GM20000 (cell line): ENCODE measurements around the gene STX16.

Experiments
- DNase-seq: peaks from one replicate; pipeline ENCODE4 v3.0.0; 2012; ENCODE audit warnings: low spot score
- CTCF ChIP-seq: IDR thresholded peaks from 2 replicates; pipeline ENCODE4 v1.5.1; 2012; ENCODE audit warnings: mild to moderate bottlenecking, control low read depth; ENCODE audit errors: extremely low read depth, missing control alignments

Gene STX16

GRCh38 chr20:58651559-58651945 is 469 bp downstream of the STX16 start:
- DNase-seq, result no peak
- no peak for TF ChIP-seq CTCF

- DNase-seq, result peak; percentile 88
- TF ChIP-seq CTCF, result no peak
Measured at GRCh38 chr20:58651946-58652605, 993 bp downstream of the STX16 start.

- no peak for DNase-seq
- no peak for TF ChIP-seq CTCF
Measured at GRCh38 chr20:58652606-58653294, 1.7 kb downstream of the STX16 start.

- no peak for TF ChIP-seq CTCF
- no peak for DNase-seq
Measured at GRCh38 chr20:58654337-58654736, 3.3 kb downstream of the STX16 start.

- TF ChIP-seq CTCF, result no peak
- DNase-seq, result no peak
Measured at GRCh38 chr20:58655328-58656107, 4.4 kb downstream of the STX16 start.

- DNase-seq, result no peak
- no peak for TF ChIP-seq CTCF
Measured at GRCh38 chr20:58656831-58657230, 5.7 kb downstream of the STX16 start.

GRCh38 chr20:58657262-58657661 is 6.2 kb downstream of the STX16 start:
- DNase-seq, result no peak
- no peak for TF ChIP-seq CTCF
